Neural crest cell (in vitro differentiated cells): ENCODE results near the gene SMAGP. TPM values are rescaled to one million over a fixed set of nuclear protein-coding genes. Genes with fewer than 3 reads are reported as not detected.
"Not testable (repeated sequence)": the region's sequence is repeated elsewhere in the genome, so short reads cannot be mapped to it uniquely, and the experiment has no call there.

ENCODE experiments used
- DNase-seq: peaks from one replicate; pipeline ENCODE4 v3.0.0; 2021; ENCODE audit warnings: low read depth, mixed read lengths, low spot score
- H3K27ac Mint-ChIP-seq: one replicate; pipeline ENCODE4 v1.8.0; 2021; ENCODE audit warnings: mild to moderate bottlenecking, mixed read lengths; ENCODE audit not compliant: unreplicated experiment
- H3K27me3 Mint-ChIP-seq: 2 replicates; pipeline ENCODE4 v1.8.0; 2021; ENCODE audit warnings: low read depth, mild to moderate bottlenecking, mixed read lengths
- H3K36me3 Mint-ChIP-seq: 2 replicates; pipeline ENCODE4 v1.8.0; 2021; ENCODE audit warnings: low read depth, mild to moderate bottlenecking, mixed read lengths
- H3K4me1 Mint-ChIP-seq: 2 replicates; pipeline ENCODE4 v1.8.0; 2021; ENCODE audit warnings: mixed read lengths
- H3K4me3 Mint-ChIP-seq: one replicate; pipeline ENCODE4 v1.8.0; 2021; ENCODE audit warnings: mild to moderate bottlenecking, mixed read lengths
- H3K9me3 Mint-ChIP-seq: 2 replicates; pipeline ENCODE4 v1.8.0; 2021; ENCODE audit warnings: mixed read lengths
- total RNA-seq: library from RNA; stranded (reverse); gene quantifications from 2 replicates; pipeline ENCODE4 v1.2.1, GENCODE V29; 2021
- TF ChIP-seq, protein P1 (sequence below): fragments of 200-600 bp; sonication (generic); conservative IDR thresholded peaks from 2 replicates; pipeline ENCODE4 v1.5.0; 2021; ENCODE audit warnings: antibody characterized with exemption, mild to moderate bottlenecking

Gene SMAGP
- total RNA-seq, 1 donor from 2014 or later, result 1.6 TPM

DNA sequence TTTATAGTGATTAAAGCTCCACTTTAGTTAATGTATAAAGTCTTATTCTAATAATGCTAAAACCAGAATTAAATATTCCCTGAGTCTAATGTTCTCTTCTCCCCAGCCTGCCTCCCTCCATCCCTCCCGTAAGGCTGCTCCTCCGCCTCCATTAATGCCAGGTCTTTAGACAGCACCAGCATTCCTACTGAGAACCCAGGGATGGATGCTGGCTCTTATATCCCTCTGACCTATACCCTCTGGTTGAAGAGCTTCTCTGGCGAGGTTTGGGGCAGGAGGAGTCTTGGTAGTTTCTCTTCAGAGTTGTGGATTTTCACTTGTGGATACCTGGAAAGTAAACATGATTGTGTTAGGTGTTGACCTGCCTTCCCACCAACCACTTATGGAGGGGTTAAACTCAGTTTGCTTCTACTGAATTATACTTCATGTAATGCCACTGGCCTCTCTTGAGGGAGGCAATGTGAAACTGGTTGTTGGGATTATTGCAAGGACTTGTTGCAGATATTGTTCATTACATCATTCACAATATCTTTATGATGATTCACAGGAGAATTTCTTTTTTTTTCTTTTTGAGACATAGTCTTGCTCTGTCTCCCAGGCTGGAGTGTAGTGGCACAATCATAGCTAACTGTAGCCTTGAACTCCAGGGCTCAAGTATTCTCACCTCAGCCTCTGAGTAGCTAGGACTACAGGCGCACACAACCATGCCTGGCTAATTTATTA lies 11.1 kb upstream of the SMAGP start:
- Mint-ChIP-seq H3K4me1 (no peaks in the 10 kb centered on the region), H3K36me3 (no peaks in the 10 kb centered on the region), H3K9me3 (no peaks in the 10 kb centered on the region), H3K4me3 (no peak overlapping the region), H3K27ac (no peak overlapping the region), H3K27me3 (peaks cover 3% of the 10 kb centered on the region)
- DNase-seq, result no peak
- TF ChIP-seq, protein P1, sequence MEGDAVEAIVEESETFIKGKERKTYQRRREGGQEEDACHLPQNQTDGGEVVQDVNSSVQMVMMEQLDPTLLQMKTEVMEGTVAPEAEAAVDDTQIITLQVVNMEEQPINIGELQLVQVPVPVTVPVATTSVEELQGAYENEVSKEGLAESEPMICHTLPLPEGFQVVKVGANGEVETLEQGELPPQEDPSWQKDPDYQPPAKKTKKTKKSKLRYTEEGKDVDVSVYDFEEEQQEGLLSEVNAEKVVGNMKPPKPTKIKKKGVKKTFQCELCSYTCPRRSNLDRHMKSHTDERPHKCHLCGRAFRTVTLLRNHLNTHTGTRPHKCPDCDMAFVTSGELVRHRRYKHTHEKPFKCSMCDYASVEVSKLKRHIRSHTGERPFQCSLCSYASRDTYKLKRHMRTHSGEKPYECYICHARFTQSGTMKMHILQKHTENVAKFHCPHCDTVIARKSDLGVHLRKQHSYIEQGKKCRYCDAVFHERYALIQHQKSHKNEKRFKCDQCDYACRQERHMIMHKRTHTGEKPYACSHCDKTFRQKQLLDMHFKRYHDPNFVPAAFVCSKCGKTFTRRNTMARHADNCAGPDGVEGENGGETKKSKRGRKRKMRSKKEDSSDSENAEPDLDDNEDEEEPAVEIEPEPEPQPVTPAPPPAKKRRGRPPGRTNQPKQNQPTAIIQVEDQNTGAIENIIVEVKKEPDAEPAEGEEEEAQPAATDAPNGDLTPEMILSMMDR, result no peak

DNA sequence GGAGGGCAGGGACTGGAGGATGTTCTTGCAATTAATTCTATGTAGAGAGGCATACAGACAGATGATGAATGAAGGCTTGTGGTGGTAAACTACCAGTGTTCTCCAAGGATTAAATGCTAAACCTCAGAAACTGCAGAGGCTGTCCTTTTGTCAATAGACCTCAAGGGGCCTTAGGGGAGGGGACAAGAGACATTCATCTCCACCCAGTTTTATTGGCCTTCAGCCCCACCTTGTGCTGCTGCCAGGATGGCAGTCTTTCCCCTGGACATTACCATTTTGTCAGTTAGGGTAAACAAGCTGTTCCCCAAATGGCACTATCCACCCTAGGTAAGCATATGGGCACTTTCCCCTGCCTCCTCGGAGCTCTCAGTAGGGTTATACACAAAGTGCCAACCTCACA lies 4.9 kb upstream of the SMAGP start:
- Mint-ChIP-seq H3K36me3 (no peaks in the 10 kb centered on the region), H3K27ac (no peak overlapping the region), H3K4me3 (peak overlapping the region; percentile 31), H3K27me3 (peaks cover 23% of the 10 kb centered on the region), H3K4me1 (peaks cover 10% of the 10 kb centered on the region), H3K9me3 (no peaks in the 10 kb centered on the region)
- TF ChIP-seq, protein P1, result no peak
- no peak for DNase-seq

DNA sequence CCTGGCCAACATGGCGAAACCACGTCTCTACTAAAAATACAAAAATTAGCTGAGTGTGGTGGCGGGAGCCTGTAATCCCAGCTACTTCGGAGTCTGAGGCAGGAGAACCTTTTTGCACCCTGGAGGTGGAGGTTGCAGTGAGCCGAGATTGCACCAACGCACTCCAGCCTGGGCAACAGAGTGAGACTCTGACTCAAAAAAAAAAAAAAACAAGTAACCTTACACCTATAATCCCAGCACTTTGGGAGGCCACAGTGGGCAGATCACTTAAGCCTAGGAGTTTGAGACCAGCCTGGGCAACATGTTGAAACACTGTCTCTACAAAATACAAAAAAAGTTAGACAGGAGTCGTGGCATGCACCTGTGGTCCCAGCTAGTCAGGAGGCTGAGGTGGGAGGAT lies 2.6 kb upstream of the SMAGP start:
- H3K27me3 Mint-ChIP-seq, result peaks cover 38% of the 10 kb centered on the region
- not testable (repeated sequence) for DNase-seq, H3K9me3 Mint-ChIP-seq, H3K4me1 Mint-ChIP-seq, H3K36me3 Mint-ChIP-seq, H3K27ac Mint-ChIP-seq, H3K4me3 Mint-ChIP-seq

DNA sequence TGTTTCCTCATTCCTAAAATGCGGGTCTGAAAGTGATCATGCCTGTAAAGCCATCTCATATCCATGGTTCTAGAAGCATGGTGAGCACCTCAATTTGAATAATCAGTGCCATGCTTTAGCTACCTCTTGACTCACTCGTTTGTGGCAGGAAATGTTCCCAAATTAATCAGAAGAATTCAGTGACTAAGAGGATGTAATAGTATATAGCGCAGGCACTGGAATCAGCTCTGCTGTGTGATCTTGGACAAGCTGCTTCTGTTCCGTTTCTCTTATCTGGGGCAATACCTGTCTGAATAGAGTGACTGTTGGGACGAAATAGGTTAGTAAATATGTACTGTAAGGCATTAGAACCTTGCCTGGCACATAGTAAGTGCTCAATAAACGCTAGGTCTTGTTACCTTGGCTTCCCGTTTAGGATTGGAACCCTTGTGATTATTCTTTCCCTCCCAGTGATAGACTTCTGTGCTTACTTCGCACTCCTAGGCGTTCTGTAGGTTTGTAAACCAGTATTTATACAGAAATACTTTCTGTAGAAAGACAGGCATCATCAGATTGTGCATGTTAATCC lies 820 bp upstream of the SMAGP start:
- no peaks in the 10 kb centered on the region for H3K36me3 Mint-ChIP-seq

DNA sequence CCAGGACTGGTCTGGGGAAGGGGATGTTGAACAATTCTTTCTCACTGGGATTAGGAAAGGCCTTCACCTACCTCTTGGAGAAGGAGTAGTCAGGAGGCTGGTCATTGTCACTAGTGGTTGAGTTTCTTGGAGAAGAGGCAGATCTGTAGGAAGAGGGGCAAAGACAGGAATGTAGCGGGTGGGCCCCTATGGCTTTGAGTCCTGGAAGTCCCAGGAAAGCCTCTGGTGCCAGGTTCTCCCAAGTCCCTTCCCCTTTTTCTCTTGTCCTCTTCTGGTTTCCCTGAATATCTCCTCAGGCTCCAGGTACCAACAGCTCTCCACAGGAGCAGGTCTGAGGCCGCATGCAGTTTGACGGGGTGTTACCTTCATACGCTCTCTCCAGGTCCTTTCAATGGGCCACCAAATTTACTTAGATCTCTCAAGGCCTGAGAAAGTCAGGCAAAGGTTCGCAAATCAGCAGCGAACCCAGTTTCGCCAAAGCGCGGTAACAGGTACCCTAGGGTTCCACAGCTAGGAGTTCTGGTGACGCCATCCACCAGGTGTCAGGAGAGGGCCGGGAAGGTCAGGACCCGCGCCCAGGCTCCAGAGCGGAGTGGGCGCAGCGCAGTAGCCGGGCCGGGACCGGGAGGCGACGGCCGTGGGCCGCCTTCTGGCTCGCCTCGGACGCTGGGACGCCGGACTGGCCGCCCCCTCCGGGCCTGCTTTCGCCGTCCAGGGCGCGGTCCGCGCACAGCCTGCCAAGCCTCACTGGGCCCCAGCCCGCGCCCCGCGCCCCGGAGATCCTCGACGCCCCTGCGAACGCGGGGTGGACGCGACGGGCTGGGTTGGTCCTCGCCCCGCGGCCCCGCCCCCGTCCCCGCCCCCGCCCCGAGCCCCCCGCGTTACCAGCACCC lies 795 bp downstream of the SMAGP start:
- Mint-ChIP-seq H3K27me3 (peaks cover 42% of the 10 kb centered on the region), H3K4me1 (peaks cover 14% of the 10 kb centered on the region), H3K9me3 (peaks cover 3% of the 10 kb centered on the region), H3K27ac (no peak overlapping the region), H3K36me3 (no peaks in the 10 kb centered on the region), H3K4me3 (peak overlapping the region; percentile 79)
- TF ChIP-seq, protein P1, result peak; percentile 51
- DNase-seq, result peak; percentile 20

More for the DNA sequence above, 820 bp upstream of the SMAGP start:
- no peaks in the 10 kb centered on the region for H3K9me3 Mint-ChIP-seq
- H3K27ac Mint-ChIP-seq, result no peak overlapping the region
- peaks cover 40% of the 10 kb centered on the region for H3K27me3 Mint-ChIP-seq
- H3K4me1 Mint-ChIP-seq, result peaks cover 10% of the 10 kb centered on the region
- TF ChIP-seq, protein P1, result no peak
- no peak for DNase-seq
- peak overlapping the region; percentile 91 for H3K4me3 Mint-ChIP-seq
